Effector memory CD8-positive, alpha-beta T cell (primary cell): ENCODE measurements around the gene ZBED4.
A peak's percentile ranks its signal among the peaks of the same experiment; 100 is the strongest.

Source experiments
- ATAC-seq: fragments of 150-1000 bp; cut with Tn5 transposase; replicated peaks from 2 replicates; pipeline ENCODE4 v1.10.0; 2021; ENCODE audit warnings: mild to moderate bottlenecking, moderate library complexity
- DNase-seq, 3 experiments: peaks; one replicate each; pipeline ENCODE4 v3.0.0; 2021
- H3K27ac Mint-ChIP-seq, 2 donors: one replicate each; pipeline ENCODE4 v1.8.0; 2022; ENCODE audit warnings: mild to moderate bottlenecking in 2 of 2, mixed read lengths in 2 of 2, moderate library complexity in 2 of 2
- H3K27me3 Mint-ChIP-seq, 2 donors: one replicate each; pipeline ENCODE4 v1.8.0; 2022; ENCODE audit warnings: mixed read lengths in 2 of 2
- H3K36me3 Mint-ChIP-seq: one replicate; pipeline ENCODE4 v1.8.0; 2022; ENCODE audit warnings: mild to moderate bottlenecking, moderate library complexity, mixed read lengths; ENCODE audit not compliant: insufficient read depth
- H3K4me1 Mint-ChIP-seq, 2 donors: one replicate each; pipeline ENCODE4 v1.8.0; 2022; ENCODE audit warnings: low read depth in 2 of 2, mixed read lengths in 2 of 2
- H3K4me3 Mint-ChIP-seq, 2 donors: one replicate each; pipeline ENCODE4 v1.8.0; 2022; ENCODE audit warnings: mild to moderate bottlenecking in 2 of 2, mixed read lengths in 2 of 2, moderate library complexity in 2 of 2
- H3K9me3 Mint-ChIP-seq, 2 donors: one replicate each; pipeline ENCODE4 v1.8.0; 2022; ENCODE audit warnings: mixed read lengths in 2 of 2

Gene ZBED4

DNA sequence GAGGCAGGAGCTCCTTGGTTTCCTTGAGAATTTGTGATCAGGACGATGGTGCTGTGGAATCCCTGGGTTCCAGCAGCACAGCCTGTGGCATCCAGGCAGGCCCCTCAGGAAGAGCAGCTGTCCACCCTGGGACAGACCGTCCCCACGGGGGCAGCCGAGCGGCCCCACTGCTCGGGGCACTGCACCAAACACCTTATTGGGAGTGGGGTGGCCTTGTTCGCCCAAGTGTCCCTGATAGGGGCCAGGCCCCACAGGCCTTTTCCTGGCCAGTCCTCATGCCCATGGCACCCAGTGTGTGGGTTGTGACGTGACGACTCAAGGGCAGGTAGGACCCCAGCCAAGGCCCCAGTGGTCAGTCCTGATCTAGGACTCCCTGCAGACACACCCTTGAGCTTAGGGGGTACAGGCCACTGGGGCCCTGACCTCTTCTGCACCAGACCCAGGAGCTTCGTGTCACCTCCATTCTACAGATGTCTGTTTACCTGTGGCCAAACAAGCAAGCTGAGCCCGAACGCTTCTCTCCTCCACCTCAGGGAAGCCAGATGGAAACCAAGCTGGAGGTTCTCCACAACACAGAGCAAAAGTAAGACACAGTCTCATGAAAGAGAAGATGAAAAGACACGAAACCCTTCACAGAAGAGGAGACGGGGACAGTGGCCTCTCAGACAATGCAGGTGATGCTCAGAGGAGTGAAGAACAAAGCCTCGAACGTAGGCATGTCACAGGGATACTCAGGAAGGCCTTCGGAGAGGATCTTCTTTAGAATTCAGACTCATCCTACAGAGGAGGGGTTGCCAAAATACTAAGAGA lies 24.4 kb upstream of the ZBED4 start:
- no peak for DNase-seq
- peak overlapping the region; percentile 25 to 55 for H3K27ac Mint-ChIP-seq
- peaks cover 26% of the 10 kb centered on the region for H3K36me3 Mint-ChIP-seq
- peak overlapping the region; percentile 41 to 55 for H3K4me3 Mint-ChIP-seq
- ATAC-seq = no peak
- no peaks in the 10 kb centered on the region for H3K9me3 Mint-ChIP-seq
- H3K27me3 Mint-ChIP-seq = no peaks in the 10 kb centered on the region
- peaks cover 21 to 24% of the 10 kb centered on the region in 2 donors for H3K4me1 Mint-ChIP-seq

DNA sequence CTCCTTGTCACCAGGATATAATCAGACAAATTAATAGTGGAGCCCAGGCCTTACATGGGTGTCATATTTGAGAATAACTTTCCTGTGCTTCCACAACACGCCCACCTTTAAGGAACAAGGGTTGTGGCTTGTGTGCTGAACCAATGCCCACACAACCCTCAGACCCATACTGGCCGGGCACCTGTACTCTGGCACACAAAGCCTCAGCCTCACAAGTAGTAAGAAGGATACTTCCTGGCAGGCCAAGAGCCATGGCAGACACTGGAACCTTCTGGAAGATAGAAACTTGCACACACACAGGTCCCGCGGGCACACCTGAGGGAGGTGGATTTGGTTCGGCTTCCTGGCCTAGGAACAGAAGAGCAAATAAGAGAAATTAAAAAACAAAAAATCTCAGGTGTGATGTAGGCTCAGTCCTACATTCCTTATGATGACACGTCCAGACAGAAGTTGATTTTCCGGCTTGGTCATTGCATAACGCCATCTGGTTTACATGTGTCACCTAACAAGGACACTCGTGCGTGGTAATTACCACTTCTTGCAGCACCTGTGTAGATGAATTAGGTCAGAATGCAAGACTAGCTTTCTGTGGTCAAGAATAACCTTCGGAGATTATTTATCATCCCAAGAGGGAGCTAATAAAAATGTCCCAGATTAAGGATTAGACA lies 20.2 kb upstream of the ZBED4 start:
- H3K27me3 Mint-ChIP-seq = no peaks in the 10 kb centered on the region
- DNase-seq = no peak
- peaks cover 3 to 5% of the 10 kb centered on the region in 2 donors for H3K4me1 Mint-ChIP-seq
- no peak for ATAC-seq
- H3K9me3 Mint-ChIP-seq = no peaks in the 10 kb centered on the region
- H3K27ac Mint-ChIP-seq = no peak overlapping the region
- H3K4me3 Mint-ChIP-seq = no peak overlapping the region
- H3K36me3 Mint-ChIP-seq = peaks cover 8% of the 10 kb centered on the region

- peak; percentile 86 to 89 (median 88) for DNase-seq
- no peaks in the 10 kb centered on the region for H3K27me3 Mint-ChIP-seq
- peak overlapping the region; percentile 64 to 75 for H3K4me3 Mint-ChIP-seq
- no peaks in the 10 kb centered on the region for H3K9me3 Mint-ChIP-seq
- peak; percentile 92 for ATAC-seq
- peaks cover 11% of the 10 kb centered on the region for H3K36me3 Mint-ChIP-seq
- H3K27ac Mint-ChIP-seq = peak overlapping the region; percentile 83 to 91
- H3K4me1 Mint-ChIP-seq = peaks cover 11 to 14% of the 10 kb centered on the region in 2 donors
These were observed 14.6 kb upstream of the ZBED4 start for GRCh38 chr22:49838771-49839717.

- Mint-ChIP-seq H3K36me3 (peaks cover 5% of the 10 kb centered on the region), H3K27ac (no peak overlapping the region), H3K4me1 (peaks cover 0 to 1% of the 10 kb centered on the region in 2 donors), H3K9me3 (no peaks in the 10 kb centered on the region), H3K4me3 (no peak overlapping the region), H3K27me3 (peaks cover 0 to under 1% of the 10 kb centered on the region in 2 donors)
- no peak for DNase-seq
- no peak for ATAC-seq
These were observed 8.4 kb upstream of the ZBED4 start for GRCh38 chr22:49845241-49845640.

DNA sequence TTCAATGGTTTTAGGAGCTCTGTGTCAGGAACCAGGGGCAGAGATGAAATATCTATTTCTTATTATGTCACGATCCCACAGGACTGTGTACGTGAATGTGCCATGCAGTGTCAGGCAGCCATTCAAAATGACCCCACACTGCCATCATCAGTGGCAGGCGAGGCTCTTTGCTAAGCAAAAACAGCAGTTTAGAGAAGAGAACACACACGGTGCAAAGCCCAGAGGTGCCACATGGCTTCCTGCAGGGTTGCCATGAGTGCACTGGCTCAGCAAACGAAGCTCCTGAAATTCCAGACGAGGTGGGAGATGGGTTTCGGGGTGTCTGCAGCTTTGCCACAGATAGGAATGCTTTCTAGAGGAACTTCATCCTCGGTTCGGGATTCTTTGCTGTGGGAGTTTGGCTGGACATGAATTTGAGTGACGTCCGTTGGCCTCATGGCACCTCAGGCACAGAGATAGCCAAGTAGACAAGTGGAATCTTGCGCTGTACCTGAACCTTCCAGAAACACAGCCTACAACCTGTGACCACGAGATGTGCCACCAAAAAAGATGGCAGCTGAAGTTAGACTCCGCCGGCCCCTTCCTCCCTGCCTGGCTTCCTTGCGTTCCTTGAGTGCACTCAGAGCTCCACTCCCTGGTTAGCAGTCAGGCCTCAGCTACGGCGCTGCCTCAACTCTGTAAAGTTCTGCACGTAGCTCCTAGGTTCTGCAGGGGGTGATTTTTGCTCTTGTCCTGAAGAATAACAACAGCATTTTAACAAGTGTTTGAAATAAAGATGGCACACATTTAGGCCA lies 7.8 kb upstream of the ZBED4 start:
- Mint-ChIP-seq H3K27ac (peak overlapping the region in 1 of 2 donors; percentile 10), H3K27me3 (peaks cover 0 to 7% of the 10 kb centered on the region in 2 donors), H3K9me3 (no peaks in the 10 kb centered on the region), H3K36me3 (peaks cover 8% of the 10 kb centered on the region), H3K4me1 (peaks cover 0 to 6% of the 10 kb centered on the region in 2 donors), H3K4me3 (no peak overlapping the region)
- DNase-seq (no peak), ATAC-seq (no peak)

- no peak for ATAC-seq
- H3K27ac Mint-ChIP-seq = no peak overlapping the region
- H3K36me3 Mint-ChIP-seq = peaks cover 8% of the 10 kb centered on the region
- DNase-seq = no peak
- H3K9me3 Mint-ChIP-seq = no peaks in the 10 kb centered on the region
- H3K4me3 Mint-ChIP-seq = peak overlapping the region; percentile 44 to 47
- H3K4me1 Mint-ChIP-seq = peaks cover 3 to 15% of the 10 kb centered on the region in 2 donors
- peaks cover 0 to 7% of the 10 kb centered on the region in 2 donors for H3K27me3 Mint-ChIP-seq
These were observed 5.6 kb upstream of the ZBED4 start for GRCh38 chr22:49847751-49848689.

DNA sequence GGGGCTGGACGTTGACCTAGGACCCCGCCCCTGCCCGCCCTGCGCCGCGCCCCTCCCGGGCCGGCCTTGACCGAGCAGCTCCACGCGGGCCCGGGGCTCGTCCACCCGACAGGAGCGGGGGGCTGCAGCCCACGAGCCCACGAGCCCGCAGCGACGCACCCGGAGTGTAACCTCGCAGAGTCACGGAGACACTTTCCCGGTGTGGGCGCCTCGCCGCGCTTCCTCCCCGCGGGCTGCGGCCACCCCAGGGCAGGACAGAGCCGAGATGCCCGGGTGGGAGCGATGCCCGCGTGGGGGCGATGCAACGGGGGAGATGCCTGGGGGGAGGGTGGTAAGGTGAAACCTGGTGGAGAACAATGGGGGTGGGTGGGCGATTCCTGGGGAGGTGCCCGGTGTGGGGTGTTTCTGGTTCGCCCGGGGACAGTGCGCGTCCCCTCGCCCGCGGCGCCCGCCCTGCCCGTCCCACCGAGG lies 4.9 kb upstream of the ZBED4 start:
- peaks cover 0 to 7% of the 10 kb centered on the region in 2 donors for H3K27me3 Mint-ChIP-seq
- H3K4me3 Mint-ChIP-seq = peak overlapping the region; percentile 47 to 52
- H3K4me1 Mint-ChIP-seq = peaks cover 3 to 15% of the 10 kb centered on the region in 2 donors
- ATAC-seq (no peak), DNase-seq (no peak)
- no peak overlapping the region for H3K27ac Mint-ChIP-seq
- no peaks in the 10 kb centered on the region for H3K9me3 Mint-ChIP-seq
- H3K36me3 Mint-ChIP-seq = peaks cover 5% of the 10 kb centered on the region

GRCh38 chr22:49849161-49850020 lies 4.3 kb upstream of the ZBED4 start:
- no peaks in the 10 kb centered on the region for H3K9me3 Mint-ChIP-seq

DNA sequence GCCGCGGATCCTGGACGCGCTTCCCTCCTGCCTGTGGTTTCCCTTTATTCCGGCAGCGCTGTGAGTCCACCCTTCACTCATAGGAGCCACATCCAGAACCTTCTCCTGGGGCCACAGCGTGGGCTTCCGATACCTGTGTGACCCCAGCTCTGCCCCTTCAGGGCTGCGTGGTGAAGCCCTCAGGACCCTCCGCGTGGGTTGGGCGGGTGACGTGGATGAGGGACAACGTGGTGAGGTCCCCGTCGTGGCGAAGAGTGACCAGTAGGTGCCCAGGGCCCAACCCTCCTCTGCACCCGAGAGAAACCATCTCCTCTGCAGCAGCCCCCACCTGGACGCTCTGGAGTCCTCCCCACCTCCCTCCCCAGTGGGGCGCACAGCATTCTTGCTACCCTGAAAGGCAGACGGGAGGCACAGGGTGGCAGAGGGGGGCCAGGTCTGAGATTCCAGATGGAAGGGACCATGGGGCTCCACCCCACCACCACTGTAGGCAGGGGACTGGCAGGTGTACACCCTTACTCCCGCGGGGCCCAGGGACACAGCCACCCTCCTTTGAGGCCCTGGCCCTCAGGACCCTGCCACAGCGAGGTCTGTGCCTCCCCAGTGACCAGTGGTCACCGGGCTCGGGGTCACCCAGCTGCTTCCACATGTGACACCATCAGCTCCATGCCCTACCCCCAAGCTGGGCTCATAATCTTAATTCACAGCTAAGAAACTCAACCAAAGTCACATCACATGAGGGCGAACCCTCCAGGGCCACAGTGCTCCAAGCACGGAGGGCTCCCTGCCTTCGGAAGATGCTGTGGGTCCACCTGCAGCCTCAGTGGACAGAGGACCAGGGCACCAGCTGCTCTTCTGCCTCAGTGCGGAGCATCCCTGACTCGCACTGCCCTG lies 3.4 kb upstream of the ZBED4 start:
- ATAC-seq (no peak), DNase-seq (no peak)
- Mint-ChIP-seq H3K27ac (peak overlapping the region in 1 of 2 donors; percentile 26), H3K27me3 (peaks cover 0 to 7% of the 10 kb centered on the region in 2 donors), H3K4me3 (peak overlapping the region; percentile 48 to 69), H3K4me1 (peaks cover 13 to 23% of the 10 kb centered on the region in 2 donors), H3K36me3 (peaks cover 10% of the 10 kb centered on the region), H3K9me3 (no peaks in the 10 kb centered on the region)

More at GRCh38 chr22:49849161-49850020, 4.3 kb upstream of the ZBED4 start:
- peak overlapping the region in 1 of 2 donors; percentile 26 for H3K27ac Mint-ChIP-seq
- H3K36me3 Mint-ChIP-seq = peaks cover 8% of the 10 kb centered on the region
- H3K27me3 Mint-ChIP-seq = peaks cover 0 to 7% of the 10 kb centered on the region in 2 donors
- ATAC-seq (no peak), DNase-seq (no peak)
- peak overlapping the region; percentile 52 to 69 for H3K4me3 Mint-ChIP-seq
- peaks cover 5 to 16% of the 10 kb centered on the region in 2 donors for H3K4me1 Mint-ChIP-seq
